ENCODE results near the gene MPRIP. TPM values are rescaled to one million over a fixed set of nuclear protein-coding genes. Genes with fewer than 3 reads are reported as not detected.
A peak's percentile ranks its signal among the peaks of the same experiment; 100 is the strongest.

MPRIP gene
- total and polyA plus RNA-seq, 2 donors (not counting 1 experiment from before 2014, with no cell fraction given): 130 to 299 TPM

- TF ChIP-seq EZH2 (IDR thresholded peaks at IDR 0.05; ENCODE audit: borderline replicate concordance, insufficient read depth, low read depth, low read length, poor library complexity, severe bottlenecking): no peak
- no peak for TF ChIP-seq CTCF (IDR thresholded peaks at IDR 0.05)
- Histone ChIP-seq H3K4me2 (replicated peaks; ENCODE audit: low read depth, low read length, poor library complexity, severe bottlenecking) (no peak overlapping the region), H2AFZ (ENCODE audit: insufficient read depth, low read depth, low read length, poor library complexity, severe bottlenecking) (no peak overlapping the region), H3K79me2 (ENCODE audit: control insufficient read depth, insufficient read depth, low read length) (peaks cover 99% of the 10 kb centered on the region), H3K9me3 (ENCODE audit: control extremely low read depth in 1 of 3, control insufficient read depth in 2 of 3, insufficient read depth in 1 of 3, low read length in 2 of 3) (no peaks in the 10 kb centered on the region), H3K4me3 (ENCODE audit: control extremely low read depth in 1 of 5, extremely low read depth in 1 of 5, insufficient read depth in 1 of 5, low read depth in 2 of 5, low read length in 4 of 5) (no peak overlapping the region), H3K4me1 (ENCODE audit: control insufficient read depth in 2 of 2, insufficient read depth in 2 of 2, low read length in 2 of 2) (peaks cover 10 to 23% of the 10 kb centered on the region in 2 donors), H3K9ac (ENCODE audit: low read length) (no peak overlapping the region), H4K20me1 (ENCODE audit: control insufficient read depth, insufficient read depth, low read length, poor library complexity, severe bottlenecking) (peaks cover 95% of the 10 kb centered on the region), H3K27me3 (replicated peaks in 1 of 4; ENCODE audit: control extremely low read depth in 1 of 4, control insufficient read depth in 3 of 4, insufficient read depth in 4 of 4, low read length in 3 of 4) (no peaks in the 10 kb centered on the region), H3K27ac (ENCODE audit: low read length in 2 of 2) (no peak overlapping the region), H3K36me3 (replicated peaks in 1 of 2; ENCODE audit: control extremely low read depth in 1 of 2, control insufficient read depth in 1 of 2, extremely low read depth in 1 of 2, insufficient read depth in 2 of 2, low read length in 1 of 2) (peaks cover 10 to 80% of the 10 kb centered on the region in 2 experiments)
- H3K27me3 Mint-ChIP-seq: no peaks in the 10 kb centered on the region
- H3K9me3 Mint-ChIP-seq (ENCODE audit: insufficient read depth): no peaks in the 10 kb centered on the region
- ATAC-seq (ENCODE audit: low read depth): no peak
- DNase-seq: no peak
- POLR2A ChIA-PET: no interaction called here
- CTCF ChIA-PET: interaction anchor here (1.0 kb wide), 1 partner anchor 11 kb away, joined by 3 read pairs; no protein-coding TSS in a partner anchor
- peaks cover 43% of the 10 kb centered on the region for H3K4me1 Mint-ChIP-seq
- no peak overlapping the region for H3K4me3 Mint-ChIP-seq
- 96% methylated on average over 6 of the region's 13 CpGs for whole genome bisulfite sequencing (ENCODE audit: insufficient coverage)
- intact Hi-C loops (cut with micrococcal nuclease): no loop called here
- H3K27ac Mint-ChIP-seq: no peak overlapping the region
These were observed 45.3 kb downstream of the MPRIP start for GRCh38 chr17:17087424-17088015.

- intact Hi-C loops (cut with micrococcal nuclease): no loop called here
- Histone ChIP-seq H3K9me3 (ENCODE audit: control extremely low read depth in 1 of 3, control insufficient read depth in 2 of 3, insufficient read depth in 1 of 3, low read length in 2 of 3) (no peaks in the 10 kb centered on the region), H3K27me3 (replicated peaks in 1 of 4; ENCODE audit: control extremely low read depth in 1 of 4, control insufficient read depth in 3 of 4, insufficient read depth in 4 of 4, low read length in 3 of 4) (no peaks in the 10 kb centered on the region), H3K79me2 (ENCODE audit: control insufficient read depth, insufficient read depth, low read length) (peaks cover 97% of the 10 kb centered on the region), H4K20me1 (ENCODE audit: control insufficient read depth, insufficient read depth, low read length, poor library complexity, severe bottlenecking) (peaks cover 95% of the 10 kb centered on the region), H3K4me2 (replicated peaks; ENCODE audit: low read depth, low read length, poor library complexity, severe bottlenecking) (no peak overlapping the region), H3K9ac (ENCODE audit: low read length) (no peak overlapping the region), H2AFZ (ENCODE audit: insufficient read depth, low read depth, low read length, poor library complexity, severe bottlenecking) (no peak overlapping the region), H3K36me3 (replicated peaks in 1 of 2; ENCODE audit: control extremely low read depth in 1 of 2, control insufficient read depth in 1 of 2, extremely low read depth in 1 of 2, insufficient read depth in 2 of 2, low read length in 1 of 2) (peaks cover 8 to 75% of the 10 kb centered on the region in 2 experiments), H3K27ac (ENCODE audit: low read length in 2 of 2) (no peak overlapping the region), H3K4me3 (ENCODE audit: control extremely low read depth in 1 of 5, extremely low read depth in 1 of 5, insufficient read depth in 1 of 5, low read depth in 2 of 5, low read length in 4 of 5) (no peak overlapping the region), H3K4me1 (ENCODE audit: control insufficient read depth in 2 of 2, insufficient read depth in 2 of 2, low read length in 2 of 2) (peaks cover 10 to 23% of the 10 kb centered on the region in 2 donors)
- ChIA-PET CTCF (interaction anchor here (1.0 kb wide), 1 partner anchor 10 kb away, joined by 3 read pairs; no protein-coding TSS in a partner anchor), POLR2A (no interaction called here)
- Mint-ChIP-seq H3K27me3 (no peaks in the 10 kb centered on the region), H3K4me1 (peaks cover 46% of the 10 kb centered on the region), H3K27ac (peak overlapping the region; percentile 37), H3K4me3 (no peak overlapping the region), H3K9me3 (ENCODE audit: insufficient read depth) (no peaks in the 10 kb centered on the region)
- ATAC-seq (ENCODE audit: low read depth) (no peak), DNase-seq (no peak)
- TF ChIP-seq CTCF (IDR thresholded peaks at IDR 0.05): no peak
- TF ChIP-seq EZH2 (IDR thresholded peaks at IDR 0.05; ENCODE audit: borderline replicate concordance, insufficient read depth, low read depth, low read length, poor library complexity, severe bottlenecking): no peak
- 100% methylated on average over 4 of the region's 10 CpGs for WGBS (ENCODE audit: insufficient coverage)
These were observed 45.8 kb downstream of the MPRIP start for GRCh38 chr17:17088086-17088485.
